Neural progenitor cell (in vitro differentiated cells): ENCODE measurements around the gene RALBP1. TPM values are rescaled to one million over a fixed set of nuclear protein-coding genes. Genes with fewer than 3 reads are reported as not detected.

Experiments
- DNase-seq: peaks from one replicate; pipeline ENCODE4 v3.0.0-alpha.2; 2016; ENCODE audit warnings: low spot score
- H2AFZ ChIP-seq: fragments of 200-600 bp; sonication (generic); replicated peaks from 2 replicates; pipeline ENCODE4 v1.6.1; 2016; ENCODE audit warnings: antibody characterized with exemption
- H3F3A ChIP-seq: fragments of 200-600 bp; sonication (generic); 2 replicates; pipeline ENCODE4 v1.6.1; 2016; ENCODE audit warnings: antibody characterized with exemption, low read depth
- H3K27ac ChIP-seq: fragments of 200-600 bp; sonication (generic); 2 replicates; pipeline ENCODE4 v1.5.1; 2016; ENCODE audit warnings: mild to moderate bottlenecking
- H3K27me3 ChIP-seq: fragments of 200-600 bp; sonication (generic); 2 replicates; pipeline ENCODE4 v1.6.1; 2016; ENCODE audit warnings: mild to moderate bottlenecking, moderate library complexity
- H3K36me3 ChIP-seq: fragments of 200-600 bp; sonication (generic); 2 replicates; pipeline ENCODE4 v1.5.1; 2016
- H3K4me1 ChIP-seq: fragments of 200-600 bp; sonication (generic); 2 replicates; pipeline ENCODE4 v1.6.1; 2016; ENCODE audit warnings: mixed run types
- H3K4me2 ChIP-seq: fragments of 200-600 bp; sonication (generic); 2 replicates; pipeline ENCODE4 v1.6.1; 2016
- H3K4me3 ChIP-seq: fragments of 200-600 bp; sonication (generic); 2 replicates; pipeline ENCODE4 v1.5.1; 2016
- H3K79me2 ChIP-seq: fragments of 200-600 bp; sonication (generic); 2 replicates; pipeline ENCODE4 v1.6.1; 2016; ENCODE audit warnings: low read depth
- H3K9ac ChIP-seq: fragments of 200-600 bp; sonication (generic); 2 replicates; pipeline ENCODE4 v1.6.1; 2016
- H3K9me3 ChIP-seq: fragments of 200-600 bp; sonication (generic); 2 replicates; pipeline ENCODE4 v1.5.1; 2016; ENCODE audit warnings: low read depth
- H4K20me1 ChIP-seq: fragments of 200-600 bp; sonication (generic); 2 replicates; pipeline ENCODE4 v1.6.1; 2016; ENCODE audit warnings: low read depth
- H3K27ac Mint-ChIP-seq: 3 replicates; pipeline ENCODE4 v1.8.0; 2021; ENCODE audit warnings: mixed read lengths
- H3K27me3 Mint-ChIP-seq: 2 replicates; pipeline ENCODE4 v1.8.0; 2022; ENCODE audit warnings: low read depth, mild to moderate bottlenecking, inconsistent platforms, moderate library complexity, mixed read lengths; ENCODE audit not compliant: insufficient read depth
- H3K36me3 Mint-ChIP-seq: 3 replicates; pipeline ENCODE4 v1.8.0; 2021; ENCODE audit warnings: mixed read lengths
- H3K4me1 Mint-ChIP-seq: 3 replicates; pipeline ENCODE4 v1.8.0; 2021; ENCODE audit warnings: mixed read lengths
- H3K4me3 Mint-ChIP-seq: 3 replicates; pipeline ENCODE4 v1.8.0; 2021; ENCODE audit warnings: mild to moderate bottlenecking, moderate library complexity, mixed read lengths
- H3K9me3 Mint-ChIP-seq: 3 replicates; pipeline ENCODE4 v1.8.0; 2020; ENCODE audit warnings: mixed read lengths
- CTCF ChIP-seq: fragments of 200-600 bp; sonication (generic); IDR thresholded peaks from 2 replicates; pipeline ENCODE4 v1.5.1; 2017; ENCODE audit warnings: antibody characterized with exemption, mild to moderate bottlenecking
- EZH2 ChIP-seq: fragments of 200-600 bp; sonication (generic); IDR thresholded peaks from 2 replicates; pipeline ENCODE4 v1.6.1; 2017; ENCODE audit warnings: antibody characterized with exemption, mild to moderate bottlenecking, moderate library complexity
- EZH2phosphoT487 ChIP-seq: fragments of 200-600 bp; sonication (generic); IDR thresholded peaks from 2 replicates; pipeline ENCODE4 v1.6.1; 2017; ENCODE audit warnings: antibody characterized with exemption
- total RNA-seq: library from RNA; depleted of rRNA; stranded (reverse); fragments of >200 nt; gene quantifications from 2 replicates; pipeline ENCODE4 v1.2.3, GENCODE V29; 2015; ENCODE audit warnings: low replicate concordance

RALBP1 gene
- total RNA-seq, 1 donor from 2014 or later = 61.5 TPM

GRCh38 chr18:9506046-9506792 is 30.9 kb downstream of the RALBP1 start:
- H3F3A ChIP-seq = no peaks in the 10 kb centered on the region
- peaks cover 43% of the 10 kb centered on the region for H3K9me3 Mint-ChIP-seq
- H3K4me1 ChIP-seq = no peaks in the 10 kb centered on the region
- peaks cover 75% of the 10 kb centered on the region for H3K79me2 ChIP-seq
- no peaks in the 10 kb centered on the region for H3K27me3 Mint-ChIP-seq
- H3K27ac Mint-ChIP-seq = no peak overlapping the region
- no peaks in the 10 kb centered on the region for H3K9me3 ChIP-seq
- no peaks in the 10 kb centered on the region for H3K27me3 ChIP-seq
- H3K36me3 ChIP-seq = no peaks in the 10 kb centered on the region
- H2AFZ ChIP-seq = no peak overlapping the region
- no peak overlapping the region for H3K9ac ChIP-seq
- H3K27ac ChIP-seq = no peak overlapping the region
- H4K20me1 ChIP-seq = no peaks in the 10 kb centered on the region
- no peak overlapping the region for H3K4me3 Mint-ChIP-seq
- no peak overlapping the region for H3K4me2 ChIP-seq
- peaks cover 23% of the 10 kb centered on the region for H3K36me3 Mint-ChIP-seq
- DNase-seq = peak; percentile 2
- TF ChIP-seq CTCF (no peak), EZH2phosphoT487 (no peak), EZH2 (no peak)
- no peak overlapping the region for H3K4me3 ChIP-seq
- H3K4me1 Mint-ChIP-seq = no peaks in the 10 kb centered on the region

- Histone ChIP-seq H3K27ac (no peak overlapping the region), H3K9ac (no peak overlapping the region), H3K9me3 (no peaks in the 10 kb centered on the region), H3K79me2 (peaks cover 81% of the 10 kb centered on the region), H2AFZ (no peak overlapping the region), H3K27me3 (no peaks in the 10 kb centered on the region), H3K4me3 (no peak overlapping the region), H3F3A (no peaks in the 10 kb centered on the region), H4K20me1 (no peaks in the 10 kb centered on the region), H3K36me3 (no peaks in the 10 kb centered on the region), H3K4me1 (no peaks in the 10 kb centered on the region), H3K4me2 (no peak overlapping the region)
- Mint-ChIP-seq H3K27me3 (no peaks in the 10 kb centered on the region), H3K27ac (no peak overlapping the region), H3K36me3 (peaks cover 14% of the 10 kb centered on the region), H3K4me1 (no peaks in the 10 kb centered on the region), H3K4me3 (no peak overlapping the region), H3K9me3 (peaks cover 31% of the 10 kb centered on the region)
- no peak for TF ChIP-seq CTCF
- TF ChIP-seq EZH2 = no peak
- no peak for TF ChIP-seq EZH2phosphoT487
- DNase-seq = no peak
Measured at GRCh38 chr18:9507565-9508088, 32.3 kb downstream of the RALBP1 start.

GRCh38 chr18:9508446-9509025 is 33.2 kb downstream of the RALBP1 start:
- Histone ChIP-seq H3K79me2 (peaks cover 80% of the 10 kb centered on the region), H4K20me1 (no peaks in the 10 kb centered on the region), H3K27me3 (no peaks in the 10 kb centered on the region), H2AFZ (no peak overlapping the region), H3K4me3 (no peak overlapping the region), H3K9ac (no peak overlapping the region), H3K9me3 (no peaks in the 10 kb centered on the region), H3K36me3 (no peaks in the 10 kb centered on the region), H3K4me1 (no peaks in the 10 kb centered on the region), H3K27ac (no peak overlapping the region), H3K4me2 (no peak overlapping the region), H3F3A (no peaks in the 10 kb centered on the region)
- Mint-ChIP-seq H3K27me3 (no peaks in the 10 kb centered on the region), H3K27ac (no peak overlapping the region), H3K4me3 (no peak overlapping the region), H3K36me3 (peaks cover 10% of the 10 kb centered on the region), H3K4me1 (no peaks in the 10 kb centered on the region), H3K9me3 (peaks cover 22% of the 10 kb centered on the region)
- no peak for TF ChIP-seq EZH2
- no peak for TF ChIP-seq CTCF
- TF ChIP-seq EZH2phosphoT487 = no peak
- DNase-seq = no peak
